Activated T-cell treated with anti-CD3 and anti-CD28 coated beads, Interleukin-2, amount 50 U/mL, for 4 hours (primary cell): ENCODE results near the gene PNMA6E. TPM values are rescaled to one million over a fixed set of nuclear protein-coding genes. Genes with fewer than 3 reads are reported as not detected.

ENCODE experiments used
- ATAC-seq, 2 donors: fragments of 200-7000 bp; cut with Tn5 transposase; one replicate each; pipeline ENCODE4 v1.10.0; 2021
- DNase-seq: peaks from one replicate; pipeline ENCODE4 v3.0.0-alpha.2; 2020
- H3K27me3 Mint-ChIP-seq: one replicate; pipeline ENCODE4 v1.8.0; 2021; ENCODE audit warnings: low read depth, mixed read lengths
- H3K36me3 Mint-ChIP-seq: one replicate; pipeline ENCODE4 v1.8.0; 2022; ENCODE audit warnings: mixed read lengths; ENCODE audit not compliant: insufficient read depth
- H3K4me1 Mint-ChIP-seq: one replicate; pipeline ENCODE4 v1.8.0; 2021; ENCODE audit warnings: low read depth, mixed read lengths
- H3K4me3 Mint-ChIP-seq: one replicate; pipeline ENCODE4 v1.8.0; 2021; ENCODE audit warnings: mild to moderate bottlenecking, moderate library complexity, mixed read lengths
- H3K9me3 Mint-ChIP-seq: one replicate; pipeline ENCODE4 v1.8.0; 2021; ENCODE audit warnings: mixed read lengths
- total RNA-seq, 3 donors: library from RNA; stranded (reverse); gene quantifications; one replicate each; pipeline ENCODE4 v1.2.1, GENCODE V29; 2021

PNMA6E gene
- total RNA-seq, 3 donors from 2014 or later: not detected

- no peak for DNase-seq
- Mint-ChIP-seq H3K4me3 (no peak overlapping the region), H3K27me3 (no peaks in the 10 kb centered on the region), H3K4me1 (no peaks in the 10 kb centered on the region), H3K9me3 (no peaks in the 10 kb centered on the region), H3K36me3 (no peaks in the 10 kb centered on the region)
- ATAC-seq: no peak
Measured at GRCh38 chrX:153442463-153442862, 41.3 kb upstream of the PNMA6E start.

- Mint-ChIP-seq H3K9me3 (no peaks in the 10 kb centered on the region), H3K4me1 (no peaks in the 10 kb centered on the region), H3K27me3 (no peaks in the 10 kb centered on the region), H3K36me3 (no peaks in the 10 kb centered on the region), H3K4me3 (no peak overlapping the region)
- ATAC-seq (no peak), DNase-seq (no peak)
Measured at GRCh38 chrX:153441981-153442380, 40.8 kb upstream of the PNMA6E start.

GRCh38 chrX:153441296-153441695 is 40.1 kb upstream of the PNMA6E start:
- no peaks in the 10 kb centered on the region for H3K9me3 Mint-ChIP-seq

GRCh38 chrX:153440556-153441135 is 39.5 kb upstream of the PNMA6E start:
- no peaks in the 10 kb centered on the region for H3K27me3 Mint-ChIP-seq
- ATAC-seq: no peak
- no peak for DNase-seq
- H3K36me3 Mint-ChIP-seq: no peaks in the 10 kb centered on the region
- H3K4me3 Mint-ChIP-seq: no peak overlapping the region
- H3K9me3 Mint-ChIP-seq: no peaks in the 10 kb centered on the region
- H3K4me1 Mint-ChIP-seq: no peaks in the 10 kb centered on the region

More at GRCh38 chrX:153441296-153441695, 40.1 kb upstream of the PNMA6E start:
- no peaks in the 10 kb centered on the region for H3K27me3 Mint-ChIP-seq
- ATAC-seq (no peak), DNase-seq (no peak)
- no peaks in the 10 kb centered on the region for H3K4me1 Mint-ChIP-seq
- no peak overlapping the region for H3K4me3 Mint-ChIP-seq
- H3K36me3 Mint-ChIP-seq: no peaks in the 10 kb centered on the region

GRCh38 chrX:153439977-153440376 is 38.8 kb upstream of the PNMA6E start:
- Mint-ChIP-seq H3K4me3 (no peak overlapping the region), H3K4me1 (no peaks in the 10 kb centered on the region), H3K36me3 (no peaks in the 10 kb centered on the region), H3K27me3 (no peaks in the 10 kb centered on the region), H3K9me3 (no peaks in the 10 kb centered on the region)
- ATAC-seq: no peak
- DNase-seq: no peak

GRCh38 chrX:153438532-153438931 is 37.4 kb upstream of the PNMA6E start:
- DNase-seq (no peak), ATAC-seq (no peak)
- Mint-ChIP-seq H3K36me3 (no peaks in the 10 kb centered on the region), H3K9me3 (no peaks in the 10 kb centered on the region), H3K4me3 (no peak overlapping the region), H3K4me1 (no peaks in the 10 kb centered on the region), H3K27me3 (no peaks in the 10 kb centered on the region)

- H3K36me3 Mint-ChIP-seq: no peaks in the 10 kb centered on the region
- H3K9me3 Mint-ChIP-seq: no peaks in the 10 kb centered on the region
- no peaks in the 10 kb centered on the region for H3K27me3 Mint-ChIP-seq
- no peaks in the 10 kb centered on the region for H3K4me1 Mint-ChIP-seq
- no peak overlapping the region for H3K4me3 Mint-ChIP-seq
- DNase-seq (no peak), ATAC-seq (no peak)
Measured at GRCh38 chrX:153435845-153436244, 34.7 kb upstream of the PNMA6E start.

GRCh38 chrX:153434801-153435200 is 33.7 kb upstream of the PNMA6E start:
- H3K36me3 Mint-ChIP-seq: no peaks in the 10 kb centered on the region
- no peaks in the 10 kb centered on the region for H3K9me3 Mint-ChIP-seq
- no peak overlapping the region for H3K4me3 Mint-ChIP-seq
- DNase-seq (no peak), ATAC-seq (no peak)
- no peaks in the 10 kb centered on the region for H3K27me3 Mint-ChIP-seq
- no peaks in the 10 kb centered on the region for H3K4me1 Mint-ChIP-seq

- no peaks in the 10 kb centered on the region for H3K36me3 Mint-ChIP-seq
- DNase-seq (no peak), ATAC-seq (no peak)
- no peaks in the 10 kb centered on the region for H3K4me1 Mint-ChIP-seq
- H3K4me3 Mint-ChIP-seq: no peak overlapping the region
- H3K9me3 Mint-ChIP-seq: no peaks in the 10 kb centered on the region
- no peaks in the 10 kb centered on the region for H3K27me3 Mint-ChIP-seq
Measured at GRCh38 chrX:153433781-153434285, 32.7 kb upstream of the PNMA6E start.

GRCh38 chrX:153433161-153433680 is 32.1 kb upstream of the PNMA6E start:
- H3K27me3 Mint-ChIP-seq: no peaks in the 10 kb centered on the region
- no peak overlapping the region for H3K4me3 Mint-ChIP-seq
- ATAC-seq: no peak
- no peaks in the 10 kb centered on the region for H3K9me3 Mint-ChIP-seq
- no peaks in the 10 kb centered on the region for H3K4me1 Mint-ChIP-seq
- H3K36me3 Mint-ChIP-seq: no peaks in the 10 kb centered on the region
- DNase-seq: no peak

- Mint-ChIP-seq H3K27me3 (no peaks in the 10 kb centered on the region), H3K4me1 (no peaks in the 10 kb centered on the region), H3K36me3 (peaks cover 2% of the 10 kb centered on the region), H3K4me3 (no peak overlapping the region), H3K9me3 (peaks cover 3% of the 10 kb centered on the region)
- ATAC-seq: no peak
- DNase-seq: no peak
Measured at GRCh38 chrX:153430796-153431195, 29.6 kb upstream of the PNMA6E start.

GRCh38 chrX:153426204-153426603 is 25.1 kb upstream of the PNMA6E start:
- ATAC-seq (no peak), DNase-seq (no peak)
- Mint-ChIP-seq H3K36me3 (peaks cover 2% of the 10 kb centered on the region), H3K27me3 (no peaks in the 10 kb centered on the region), H3K4me3 (no peak overlapping the region), H3K4me1 (no peaks in the 10 kb centered on the region), H3K9me3 (peaks cover 3% of the 10 kb centered on the region)

GRCh38 chrX:153423652-153424051 is 22.5 kb upstream of the PNMA6E start:
- Mint-ChIP-seq H3K36me3 (peaks cover 2% of the 10 kb centered on the region), H3K9me3 (peaks cover 3% of the 10 kb centered on the region), H3K4me1 (no peaks in the 10 kb centered on the region), H3K4me3 (no peak overlapping the region), H3K27me3 (no peaks in the 10 kb centered on the region)
- ATAC-seq (no peak), DNase-seq (no peak)

- Mint-ChIP-seq H3K36me3 (no peaks in the 10 kb centered on the region), H3K4me3 (no peak overlapping the region), H3K27me3 (no peaks in the 10 kb centered on the region), H3K4me1 (no peaks in the 10 kb centered on the region), H3K9me3 (no peaks in the 10 kb centered on the region)
- no peak for ATAC-seq
- DNase-seq: no peak
Measured at GRCh38 chrX:153421856-153422255, 20.7 kb upstream of the PNMA6E start.

- H3K36me3 Mint-ChIP-seq: no peaks in the 10 kb centered on the region
- H3K4me3 Mint-ChIP-seq: no peak overlapping the region
- no peak for ATAC-seq
- no peaks in the 10 kb centered on the region for H3K27me3 Mint-ChIP-seq
- DNase-seq: no peak
- no peaks in the 10 kb centered on the region for H3K4me1 Mint-ChIP-seq
- H3K9me3 Mint-ChIP-seq: no peaks in the 10 kb centered on the region
Measured at GRCh38 chrX:153420851-153421599, 19.9 kb upstream of the PNMA6E start.
